HEK293T (cell line): ENCODE results near the gene GABBR2.

Experiments
- BHLHE40 ChIP-seq: fragments of 450-650 bp; IDR thresholded peaks from 2 replicates; pipeline ENCODE4 v1.6.1; 2016; ENCODE audit warnings: mild to moderate bottlenecking, moderate library complexity, borderline replicate concordance
- CTBP1 ChIP-seq: fragments of 450-650 bp; IDR thresholded peaks from 2 replicates; pipeline ENCODE4 v1.6.1; 2016; ENCODE audit warnings: borderline replicate concordance
- HDGF ChIP-seq: fragments of 450-650 bp; IDR thresholded peaks from 2 replicates; pipeline ENCODE4 v1.6.1; 2017; ENCODE audit warnings: antibody characterized with exemption, borderline replicate concordance
- NFRKB ChIP-seq: fragments of 450-650 bp; IDR thresholded peaks from 2 replicates; pipeline ENCODE4 v1.6.1; 2016; ENCODE audit warnings: mild to moderate bottlenecking, moderate library complexity
- ZNF384 ChIP-seq: fragments of 450-650 bp; IDR thresholded peaks from 2 replicates; pipeline ENCODE4 v1.6.1; 2016

DNA sequence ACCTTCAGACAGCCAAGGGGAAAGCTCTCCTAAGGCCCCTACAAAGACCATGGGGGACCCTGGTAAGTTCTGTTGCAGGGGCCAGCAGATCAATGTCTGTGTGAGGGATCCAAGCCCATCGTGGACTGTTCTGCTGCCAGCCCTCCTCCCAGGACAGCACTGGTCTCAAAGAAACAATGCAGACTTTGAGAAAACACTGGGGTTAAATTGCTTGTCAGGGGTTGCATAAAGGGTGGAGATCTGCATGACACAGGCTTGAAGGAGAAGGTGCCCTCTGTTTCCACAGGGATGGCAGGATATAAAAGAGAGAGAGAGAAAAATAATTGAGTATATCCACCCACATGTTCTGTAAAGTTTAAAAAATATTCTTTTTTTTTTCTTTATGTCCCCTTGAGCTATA lies 295.7 kb downstream of the GABBR2 start:
- TF ChIP-seq NFRKB: no peak
- TF ChIP-seq HDGF: no peak
- no peak for TF ChIP-seq CTBP1
- no peak for TF ChIP-seq ZNF384
- TF ChIP-seq BHLHE40: no peak
